ENCODE data around the gene NPIPB4. TPM values are rescaled to one million over a fixed set of nuclear protein-coding genes. Genes with fewer than 3 reads are reported as not detected.
"Not testable (repeated sequence)": the region's sequence is repeated elsewhere in the genome, so short reads cannot be mapped to it uniquely, and the experiment has no call there.

The NPIPB4 gene
- polyA plus RNA-seq (2013, experiment 1 of 2): 25.2 TPM
- polyA plus RNA-seq (2013, experiment 2 of 2): 24.6 TPM

DNA sequence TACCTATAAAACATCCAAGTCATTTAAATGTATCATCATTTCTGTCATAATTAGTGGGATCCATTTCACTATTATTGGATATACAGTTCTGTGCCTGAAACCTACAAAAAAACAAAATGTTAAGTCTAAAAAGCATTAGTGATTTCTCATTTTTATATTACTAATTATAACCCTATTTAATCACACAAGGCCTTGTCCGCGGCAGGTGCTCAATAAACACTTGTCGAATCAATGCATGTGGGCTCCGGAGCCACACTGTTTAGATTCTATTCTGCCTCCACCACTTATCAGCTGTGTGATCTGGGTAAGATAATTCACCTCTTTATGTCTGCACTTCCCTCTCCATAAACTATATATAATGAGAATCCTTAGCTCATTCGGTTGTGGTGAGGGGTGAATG, at the start of gene NPIPB4:
NPIPB4 (minus strand) TSS at position 101 of the 400 bp plus-strand sequence. CDS start 378 bp downstream, outside the sequence.
- H2BK5ac ChIP-seq (ENCODE audit: low read length); H2AK5ac ChIP-seq (ENCODE audit: low read length); H4K8ac ChIP-seq (ENCODE audit: low read depth, low read length); H3K79me2 ChIP-seq (ENCODE audit: control insufficient read depth, insufficient read depth, low read length); H3K56ac ChIP-seq (ENCODE audit: low read length); H3K27me3 ChIP-seq (ENCODE audit: insufficient read depth, low read length, poor library complexity); H4K5ac ChIP-seq (ENCODE audit: low read length); H3K4ac ChIP-seq (ENCODE audit: low read depth, low read length); H3K9ac ChIP-seq (ENCODE audit: low read length); H3K36me3 ChIP-seq (ENCODE audit: control insufficient read depth, insufficient read depth, low read length); DNase-seq; H3K4me3 ChIP-seq (ENCODE audit: low read length); H3K27ac ChIP-seq (ENCODE audit: low read depth, low read length); H2BK15ac ChIP-seq (replicated peaks; ENCODE audit: low read depth); H3K79me1 ChIP-seq (ENCODE audit: low read length); H3K18ac ChIP-seq (ENCODE audit: low read length); H2BK120ac ChIP-seq (ENCODE audit: low read depth, low read length); H3K4me2 ChIP-seq (ENCODE audit: low read length); H3K23ac ChIP-seq (ENCODE audit: low read length); H3K4me1 ChIP-seq (ENCODE audit: control insufficient read depth, low read depth, low read length): not testable (repeated sequence)
- no CpG with 5 or more reads among the region's 5 CpGs for WGBS (ENCODE audit: extremely low coverage, insufficient coverage, low lambda C conversion rate)

- not testable (repeated sequence) for DNase-seq; H3K23ac ChIP-seq (ENCODE audit: low read length); H2BK5ac ChIP-seq (ENCODE audit: low read length); H2BK120ac ChIP-seq (ENCODE audit: low read depth, low read length); H3K36me3 ChIP-seq (ENCODE audit: control insufficient read depth, insufficient read depth, low read length); H3K4ac ChIP-seq (ENCODE audit: low read depth, low read length); H3K9ac ChIP-seq (ENCODE audit: low read length); H3K27me3 ChIP-seq (ENCODE audit: insufficient read depth, low read length, poor library complexity); H4K5ac ChIP-seq (ENCODE audit: low read length); H3K79me2 ChIP-seq (ENCODE audit: control insufficient read depth, insufficient read depth, low read length); H2BK15ac ChIP-seq (replicated peaks; ENCODE audit: low read depth); H3K56ac ChIP-seq (ENCODE audit: low read length); H4K8ac ChIP-seq (ENCODE audit: low read depth, low read length); H3K4me1 ChIP-seq (ENCODE audit: control insufficient read depth, low read depth, low read length); H3K79me1 ChIP-seq (ENCODE audit: low read length); H3K27ac ChIP-seq (ENCODE audit: low read depth, low read length); H3K4me3 ChIP-seq (ENCODE audit: low read length); H2AK5ac ChIP-seq (ENCODE audit: low read length); H3K18ac ChIP-seq (ENCODE audit: low read length); H3K4me2 ChIP-seq (ENCODE audit: low read length)
- WGBS (ENCODE audit: extremely low coverage, insufficient coverage, low lambda C conversion rate): no CpG with 5 or more reads among the region's 5 CpGs
Observed at GRCh38 chr16:21898998-21899397, 41.4 kb upstream of the NPIPB4 start.

DNA sequence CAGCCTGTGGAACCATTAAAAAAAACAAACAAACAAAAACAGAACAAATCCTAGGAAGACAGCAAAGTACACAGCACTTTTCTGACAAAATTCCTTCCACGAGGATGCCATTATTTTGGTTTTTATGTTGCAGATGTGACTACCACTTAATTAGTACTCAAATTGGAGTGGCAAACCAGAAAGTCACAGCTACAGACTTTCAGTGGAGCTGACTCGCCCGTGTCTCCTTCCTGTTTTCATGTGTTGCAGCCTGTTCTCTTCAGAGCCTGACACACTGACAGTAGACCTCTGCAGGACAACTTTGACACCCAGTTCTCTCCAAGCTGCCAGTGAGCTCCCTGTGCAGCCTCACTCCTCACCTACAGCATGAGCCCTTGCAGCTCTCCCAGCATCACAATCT, 24.4 kb upstream of the NPIPB4 start:
- WGBS (ENCODE audit: extremely low coverage, insufficient coverage, low lambda C conversion rate): no CpG with 5 or more reads among the region's 3 CpGs
- H3K27ac ChIP-seq (ENCODE audit: low read depth, low read length); H3K23ac ChIP-seq (ENCODE audit: low read length); H4K8ac ChIP-seq (ENCODE audit: low read depth, low read length); H2BK120ac ChIP-seq (ENCODE audit: low read depth, low read length); H3K4me1 ChIP-seq (ENCODE audit: control insufficient read depth, low read depth, low read length); H2BK15ac ChIP-seq (replicated peaks; ENCODE audit: low read depth); H4K5ac ChIP-seq (ENCODE audit: low read length); H3K9ac ChIP-seq (ENCODE audit: low read length); H2BK5ac ChIP-seq (ENCODE audit: low read length); H3K4ac ChIP-seq (ENCODE audit: low read depth, low read length); H3K4me3 ChIP-seq (ENCODE audit: low read length); H3K18ac ChIP-seq (ENCODE audit: low read length); H3K79me1 ChIP-seq (ENCODE audit: low read length); H3K56ac ChIP-seq (ENCODE audit: low read length); H2AK5ac ChIP-seq (ENCODE audit: low read length); H3K79me2 ChIP-seq (ENCODE audit: control insufficient read depth, insufficient read depth, low read length); DNase-seq; H3K36me3 ChIP-seq (ENCODE audit: control insufficient read depth, insufficient read depth, low read length); H3K4me2 ChIP-seq (ENCODE audit: low read length); H3K27me3 ChIP-seq (ENCODE audit: insufficient read depth, low read length, poor library complexity): not testable (repeated sequence)

DNA sequence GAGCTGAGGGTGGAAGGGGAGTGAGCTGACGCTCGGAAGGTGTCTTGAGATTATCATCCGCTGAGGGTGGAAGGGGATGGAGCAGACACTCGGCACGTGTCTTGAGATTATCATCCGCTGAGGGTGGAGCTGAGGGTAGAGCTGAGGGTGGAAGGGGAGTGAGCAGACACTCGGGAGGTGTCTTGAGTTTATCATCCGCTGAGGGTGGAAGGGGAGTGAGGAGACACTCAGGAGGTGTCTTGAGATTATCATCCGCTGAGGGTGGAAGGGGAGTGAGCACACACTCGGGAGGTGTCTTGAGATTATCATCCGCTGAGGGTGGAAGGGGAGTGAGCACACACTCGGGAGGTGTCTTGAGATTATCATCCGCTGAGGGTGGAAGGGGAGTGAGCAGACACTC, 20.4 kb downstream of the NPIPB4 start:
- not testable (repeated sequence) for H3K18ac ChIP-seq (ENCODE audit: low read length); DNase-seq; H3K9ac ChIP-seq (ENCODE audit: low read length); H3K4me2 ChIP-seq (ENCODE audit: low read length); H2AK5ac ChIP-seq (ENCODE audit: low read length); H3K4ac ChIP-seq (ENCODE audit: low read depth, low read length); H3K56ac ChIP-seq (ENCODE audit: low read length); H4K5ac ChIP-seq (ENCODE audit: low read length); H3K4me1 ChIP-seq (ENCODE audit: control insufficient read depth, low read depth, low read length); H3K4me3 ChIP-seq (ENCODE audit: low read length); H2BK120ac ChIP-seq (ENCODE audit: low read depth, low read length); H2BK15ac ChIP-seq (replicated peaks; ENCODE audit: low read depth); H3K36me3 ChIP-seq (ENCODE audit: control insufficient read depth, insufficient read depth, low read length); H4K8ac ChIP-seq (ENCODE audit: low read depth, low read length); H3K79me2 ChIP-seq (ENCODE audit: control insufficient read depth, insufficient read depth, low read length); H3K79me1 ChIP-seq (ENCODE audit: low read length); H3K27ac ChIP-seq (ENCODE audit: low read depth, low read length); H2BK5ac ChIP-seq (ENCODE audit: low read length); H3K27me3 ChIP-seq (ENCODE audit: insufficient read depth, low read length, poor library complexity); H3K23ac ChIP-seq (ENCODE audit: low read length)
- no CpG with 5 or more reads among the region's 13 CpGs for WGBS (ENCODE audit: extremely low coverage, insufficient coverage, low lambda C conversion rate)

DNA sequence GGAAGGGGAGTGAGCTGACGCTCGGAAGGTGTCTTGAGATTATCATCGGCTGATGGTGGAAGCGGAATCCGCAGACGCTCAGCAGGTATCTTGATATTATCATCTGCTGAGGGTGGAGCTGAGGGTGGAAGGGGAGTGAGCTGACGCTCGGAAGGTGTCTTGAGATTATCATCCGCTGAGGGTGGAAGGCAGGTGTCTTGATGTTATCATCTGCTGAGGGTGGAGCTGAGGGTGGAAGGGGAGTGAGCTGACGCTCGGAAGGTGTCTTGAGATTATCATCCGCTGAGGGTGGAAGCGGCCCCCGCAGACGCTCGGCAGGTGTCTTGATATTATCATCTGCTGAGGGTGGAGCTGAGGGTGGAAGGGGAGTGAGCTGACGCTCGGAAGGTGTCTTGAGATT, 21.2 kb downstream of the NPIPB4 start:
- not testable (repeated sequence) for H3K4me1 ChIP-seq (ENCODE audit: control insufficient read depth, low read depth, low read length); H2BK120ac ChIP-seq (ENCODE audit: low read depth, low read length); H4K8ac ChIP-seq (ENCODE audit: low read depth, low read length); H3K4me2 ChIP-seq (ENCODE audit: low read length); H3K18ac ChIP-seq (ENCODE audit: low read length); H3K36me3 ChIP-seq (ENCODE audit: control insufficient read depth, insufficient read depth, low read length); H2BK5ac ChIP-seq (ENCODE audit: low read length); H3K4me3 ChIP-seq (ENCODE audit: low read length); H2BK15ac ChIP-seq (replicated peaks; ENCODE audit: low read depth); H3K79me1 ChIP-seq (ENCODE audit: low read length); H3K27ac ChIP-seq (ENCODE audit: low read depth, low read length); H3K23ac ChIP-seq (ENCODE audit: low read length); H4K5ac ChIP-seq (ENCODE audit: low read length); DNase-seq; H3K27me3 ChIP-seq (ENCODE audit: insufficient read depth, low read length, poor library complexity); H3K56ac ChIP-seq (ENCODE audit: low read length); H3K79me2 ChIP-seq (ENCODE audit: control insufficient read depth, insufficient read depth, low read length); H3K9ac ChIP-seq (ENCODE audit: low read length); H2AK5ac ChIP-seq (ENCODE audit: low read length); H3K4ac ChIP-seq (ENCODE audit: low read depth, low read length)
- no CpG with 5 or more reads among the region's 18 CpGs for WGBS (ENCODE audit: extremely low coverage, insufficient coverage, low lambda C conversion rate)

DNA sequence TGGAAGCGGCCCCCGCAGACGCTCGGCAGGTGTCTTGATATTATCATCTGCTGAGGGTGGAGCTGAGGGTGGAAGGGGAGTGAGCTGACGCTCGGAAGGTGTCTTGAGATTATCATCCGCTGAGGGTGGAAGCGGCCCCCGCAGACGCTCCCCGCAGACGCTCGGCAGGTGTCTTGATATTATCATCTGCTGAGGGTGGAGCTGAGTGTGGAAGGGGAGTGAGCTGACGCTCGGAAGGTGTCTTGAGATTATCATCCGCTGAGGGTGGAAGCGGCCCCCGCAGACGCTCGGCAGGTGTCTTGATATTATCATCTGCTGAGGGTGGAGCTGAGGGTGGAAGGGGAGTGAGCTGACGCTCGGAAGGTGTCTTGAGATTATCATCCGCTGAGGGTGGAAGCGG, 21.8 kb downstream of the NPIPB4 start:
- H3K79me1 ChIP-seq (ENCODE audit: low read length); H3K27ac ChIP-seq (ENCODE audit: low read depth, low read length); H2BK15ac ChIP-seq (replicated peaks; ENCODE audit: low read depth); H2AK5ac ChIP-seq (ENCODE audit: low read length); H3K4me2 ChIP-seq (ENCODE audit: low read length); H2BK5ac ChIP-seq (ENCODE audit: low read length); H3K18ac ChIP-seq (ENCODE audit: low read length); H3K36me3 ChIP-seq (ENCODE audit: control insufficient read depth, insufficient read depth, low read length); H3K4ac ChIP-seq (ENCODE audit: low read depth, low read length); H3K79me2 ChIP-seq (ENCODE audit: control insufficient read depth, insufficient read depth, low read length); DNase-seq; H3K9ac ChIP-seq (ENCODE audit: low read length); H3K27me3 ChIP-seq (ENCODE audit: insufficient read depth, low read length, poor library complexity); H3K56ac ChIP-seq (ENCODE audit: low read length); H3K23ac ChIP-seq (ENCODE audit: low read length); H3K4me3 ChIP-seq (ENCODE audit: low read length); H4K8ac ChIP-seq (ENCODE audit: low read depth, low read length); H4K5ac ChIP-seq (ENCODE audit: low read length); H3K4me1 ChIP-seq (ENCODE audit: control insufficient read depth, low read depth, low read length); H2BK120ac ChIP-seq (ENCODE audit: low read depth, low read length): not testable (repeated sequence)
- WGBS (ENCODE audit: extremely low coverage, insufficient coverage, low lambda C conversion rate): no CpG with 5 or more reads among the region's 24 CpGs

Measured in mesendoderm (in vitro differentiated cells).